ENCODE data around the gene BCAS1.

The BCAS1 gene

GRCh38 chr20:54103067-54103761 lies 32.8 kb upstream of the BCAS1 start:
- H3K4me1 ChIP-seq (ENCODE audit: low read length), result no peaks in the 10 kb centered on the region
- H3K9ac ChIP-seq (ENCODE audit: low read length), result no peak overlapping the region

GRCh38 chr20:54102543-54102942 lies 32.1 kb upstream of the BCAS1 start:
- no peaks in the 10 kb centered on the region for H3K4me1 ChIP-seq (ENCODE audit: low read length)
- H4K20me1 ChIP-seq (ENCODE audit: insufficient read depth, low read length), result no peaks in the 10 kb centered on the region
- H3K9me3 ChIP-seq (replicated peaks; ENCODE audit: insufficient read depth, low read length), result no peaks in the 10 kb centered on the region
- no peak overlapping the region for H3K27ac ChIP-seq (ENCODE audit: low read length)
- no peak for DNase-seq
- no peaks in the 10 kb centered on the region for H3K9me2 ChIP-seq (replicated peaks; ENCODE audit: insufficient read depth, low read length)
- H3K36me3 ChIP-seq (replicated peaks; ENCODE audit: insufficient read depth, low read length), result no peaks in the 10 kb centered on the region
- TF ChIP-seq EZH2phosphoT487 (IDR thresholded peaks at IDR 0.05; ENCODE audit: low read length), result no peak
- no peak for TF ChIP-seq CTCF (IDR thresholded peaks at IDR 0.05; ENCODE audit: low read length)
- no peak for TF ChIP-seq EZH2 (optimal IDR thresholded peaks at IDR 0.05; ENCODE audit: low read depth, low read length)
- no peak overlapping the region for H2AFZ ChIP-seq (ENCODE audit: low read length)
- no peak overlapping the region for H3K4me2 ChIP-seq (ENCODE audit: low read depth, low read length)
- no peak overlapping the region for H3K4me3 ChIP-seq (ENCODE audit: low read length)
- H3F3A ChIP-seq (ENCODE audit: insufficient read depth, low read length), result no peaks in the 10 kb centered on the region
- no peaks in the 10 kb centered on the region for H3K27me3 ChIP-seq (replicated peaks; ENCODE audit: insufficient read depth, low read length)
- H3K9ac ChIP-seq (ENCODE audit: low read length), result no peak overlapping the region
- H3K79me2 ChIP-seq (ENCODE audit: low read length), result no peaks in the 10 kb centered on the region

More at GRCh38 chr20:54103067-54103761, 32.8 kb upstream of the BCAS1 start:
- no peaks in the 10 kb centered on the region for H3K9me3 ChIP-seq (replicated peaks; ENCODE audit: insufficient read depth, low read length)
- H3K27me3 ChIP-seq (replicated peaks; ENCODE audit: insufficient read depth, low read length), result no peaks in the 10 kb centered on the region
- H3K79me2 ChIP-seq (ENCODE audit: low read length), result no peaks in the 10 kb centered on the region
- peak; percentile 71 for DNase-seq
- no peaks in the 10 kb centered on the region for H3K9me2 ChIP-seq (replicated peaks; ENCODE audit: insufficient read depth, low read length)
- TF ChIP-seq CTCF (IDR thresholded peaks at IDR 0.05; ENCODE audit: low read length) (peak; percentile 84), EZH2phosphoT487 (IDR thresholded peaks at IDR 0.05; ENCODE audit: low read length) (no peak)
- H3F3A ChIP-seq (ENCODE audit: insufficient read depth, low read length), result no peaks in the 10 kb centered on the region
- no peaks in the 10 kb centered on the region for H4K20me1 ChIP-seq (ENCODE audit: insufficient read depth, low read length)
- H3K27ac ChIP-seq (ENCODE audit: low read length), result no peak overlapping the region
- H3K36me3 ChIP-seq (replicated peaks; ENCODE audit: insufficient read depth, low read length), result no peaks in the 10 kb centered on the region
- peak overlapping the region; percentile 6; the same call in 1 of the 2 replicates for H3K4me2 ChIP-seq (ENCODE audit: low read depth, low read length)
- peak overlapping the region; percentile 39; the same call in 1 of the 2 replicates for H2AFZ ChIP-seq (ENCODE audit: low read length)
- H3K4me3 ChIP-seq (ENCODE audit: low read length), result no peak overlapping the region

GRCh38 chr20:54100563-54100962 lies 30.2 kb upstream of the BCAS1 start:
- Histone ChIP-seq H3K27me3 (replicated peaks; ENCODE audit: insufficient read depth, low read length) (no peaks in the 10 kb centered on the region), H3F3A (ENCODE audit: insufficient read depth, low read length) (no peaks in the 10 kb centered on the region), H3K9ac (ENCODE audit: low read length) (no peak overlapping the region), H3K9me3 (replicated peaks; ENCODE audit: insufficient read depth, low read length) (no peaks in the 10 kb centered on the region), H4K20me1 (ENCODE audit: insufficient read depth, low read length) (no peaks in the 10 kb centered on the region), H3K4me1 (ENCODE audit: low read length) (0 out of 2 replicates have a peak, but pooled peaks cover 3% of the 10 kb centered on the region), H3K4me3 (ENCODE audit: low read length) (no peak overlapping the region), H3K27ac (ENCODE audit: low read length) (no peak overlapping the region), H2AFZ (ENCODE audit: low read length) (no peak overlapping the region), H3K79me2 (ENCODE audit: low read length) (no peaks in the 10 kb centered on the region), H3K36me3 (replicated peaks; ENCODE audit: insufficient read depth, low read length) (no peaks in the 10 kb centered on the region), H3K9me2 (replicated peaks; ENCODE audit: insufficient read depth, low read length) (no peaks in the 10 kb centered on the region), H3K4me2 (ENCODE audit: low read depth, low read length) (no peak overlapping the region)
- no peak for TF ChIP-seq EZH2phosphoT487 (IDR thresholded peaks at IDR 0.05; ENCODE audit: low read length)
- no peak for TF ChIP-seq CTCF (IDR thresholded peaks at IDR 0.05; ENCODE audit: low read length)
- TF ChIP-seq EZH2 (optimal IDR thresholded peaks at IDR 0.05; ENCODE audit: low read depth, low read length), result no peak
- no peak for DNase-seq
